Ovary (tissue), 9 donors: ENCODE results near the gene CAPN9. TPM values are rescaled to one million over a fixed set of nuclear protein-coding genes. Genes with fewer than 3 reads are reported as not detected.

Source experiments
- DNase-seq, 5 donors: peaks; one replicate each; pipeline ENCODE4 v3.0.0-alpha.2; 2019 to 2020
- H3K27ac ChIP-seq, 2 donors: fragments of 200-600 bp; one replicate each; pipeline versions ENCODE4 v1.5.1 to v1.8.0; 2019 to 2022
- H3K27me3 ChIP-seq: fragments of 200-600 bp; one replicate; pipeline ENCODE4 v1.8.0; 2022
- H3K36me3 ChIP-seq: fragments of 200-600 bp; sonication (generic); one replicate; pipeline ENCODE4 v1.5.1; 2019
- H3K4me1 ChIP-seq: one replicate; pipeline ENCODE4 v1.8.1; 2013; ENCODE audit warnings: mild to moderate bottlenecking, moderate library complexity; ENCODE audit not compliant: insufficient read depth
- H3K4me3 ChIP-seq: fragments of 200-600 bp; sonication (generic); one replicate; pipeline ENCODE4 v1.5.1; 2017
- H3K9me3 ChIP-seq, 2 donors: fragments of 200-600 bp in 1 of 2; sonication (generic) in 1 of 2; one replicate each; pipeline versions ENCODE4 v1.5.1 to v1.8.1; 2013 to 2019; ENCODE audit warnings: mild to moderate bottlenecking in 1 of 2, moderate library complexity in 1 of 2
- EP300 ChIP-seq: sonication (generic); formaldehyde crosslinking; IDR thresholded peaks from one replicate; pipeline ENCODE4 v1.6.1; 2017; ENCODE audit warnings: antibody characterized with exemption
- POLR2A ChIP-seq: fragments of 450-650 bp; IDR thresholded peaks from one replicate; pipeline ENCODE4 v1.6.1; 2017; ENCODE audit warnings: antibody characterized with exemption, mild to moderate bottlenecking, moderate library complexity
- WGBS, 3 donors: extraction: QIAGEN DNeasy Blood & Tissue Kit in 1 of 3; methylation state at CpG; one replicate each; pipeline versions ENCODE4 v1.1.5 to v1.1.7; 2013 to 2017; 5-methylcytosine and 5-hydroxymethylcytosine counted together
- intact Hi-C, 4 donors: fragments of 100-400 bp; cut with DNase I; formaldehyde crosslinking; loops; one replicate each; pipeline versions ENCODE4 v1.11.0 to v1.15.1; 2022 to 2023
- polyA plus RNA-seq, 2 donors: library from polyadenylated mRNA; stranded (reverse); fragments of 200-250 nt in 1 of 2; fragments of 350-450 nt in 1 of 2; fragmentation: Illumina TruSeq in 1 of 2; extraction: RNeasy Lipid Tissue Mini Kit (QIAGEN cat#74804) in 1 of 2; gene quantifications; one replicate each; pipeline ENCODE4 v1.2.3, GENCODE V29; 2013 to 2014
- total RNA-seq, 7 donors: library from RNA; depleted of rRNA in 2 of 7; stranded (reverse); fragments of >200 nt in 2 of 7; fragmentation: NEBNext Ultra II Directional in 3 of 7; extraction: Animal tissue kit (Norgen Biotek cat#: 25700) in 3 of 7; gene quantifications; one replicate each; pipeline versions ENCODE4 v1.1.0 to v1.2.4, GENCODE V29; 2016 to 2023
- TF ChIP-seq, protein P1 (sequence below), 3 donors: fragments of 450-650 bp in 2 of 3; fragments of 200-600 bp in 1 of 3; IDR thresholded peaks; one replicate each; pipeline versions ENCODE4 v1.5.1 to v1.8.0; 2016 to 2022; ENCODE audit warnings: antibody characterized with exemption in 3 of 3, mild to moderate bottlenecking in 1 of 3
- donor health status: DM: no; HTN: no; CAD: no; lungs with moderate emphysema.
- donor health status: DM: no; HTN: no; CAD: no.
- donor health status: Bipolar disorder and iron deficiency.
- donor health status: DM: yes; HTN: yes; CAD: no.
- donor health status: DM: no; HTN: no; CAD: no.
- donor health status: DM: yes; HTN: yes; CAD: no.

The CAPN9 gene
- total and polyA plus RNA-seq, 9 donors: 0.08 to 2.5 (median 0.29) TPM; not detected in 1

DNA sequence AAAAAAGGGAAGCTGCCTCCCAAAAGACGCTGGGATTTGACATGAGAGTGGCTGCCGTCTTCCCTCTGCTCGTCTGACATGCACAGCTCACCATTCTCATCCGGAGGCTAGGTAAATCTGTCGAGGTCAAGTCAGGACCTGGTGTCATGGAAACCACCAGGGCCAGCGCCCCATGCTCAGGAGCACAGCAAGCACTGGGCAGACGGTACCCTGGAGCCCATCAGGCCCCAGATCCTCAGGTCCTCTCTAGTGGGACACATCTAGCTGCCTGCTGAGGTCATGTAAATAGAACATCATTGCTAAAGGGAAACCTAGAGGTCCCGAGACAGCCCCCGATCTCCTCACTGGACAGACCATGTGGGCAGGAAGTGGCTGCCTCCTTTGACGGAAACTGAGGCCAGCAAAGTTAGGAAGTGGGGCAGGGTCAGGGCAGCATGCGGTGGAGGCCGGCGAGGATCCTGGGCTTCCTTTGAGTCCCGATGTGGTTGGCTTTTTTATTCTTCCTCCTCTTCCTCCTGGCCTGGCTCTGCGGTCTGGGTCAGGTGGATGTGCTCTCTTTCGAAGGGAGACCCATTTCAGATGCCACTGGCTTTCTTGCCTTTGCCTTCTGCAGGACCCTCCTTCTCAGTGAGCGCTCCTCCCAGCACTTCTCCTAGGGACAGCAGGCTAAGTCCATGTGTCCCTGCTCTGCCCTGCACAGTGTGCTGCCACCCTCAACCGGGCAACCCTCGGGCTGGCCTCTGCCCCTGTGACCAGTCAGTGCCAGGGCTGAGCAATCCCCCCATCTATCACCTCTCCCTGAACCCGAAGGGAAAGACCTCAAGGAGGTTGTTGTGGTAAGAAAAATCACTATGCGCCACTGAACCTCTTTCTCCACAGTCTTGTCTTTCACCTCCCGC lies 39.2 kb upstream of the CAPN9 start:
- intact Hi-C loops: no loop called here
- 76 to 80% (median 78%) methylated on average over 22 of the region's 22 CpGs for WGBS, 3 donors

GRCh38 chr1:230708631-230709580 lies 38.3 kb upstream of the CAPN9 start:
- Histone ChIP-seq H3K36me3 (no peaks in the 10 kb centered on the region), H3K27me3 (no peaks in the 10 kb centered on the region), H3K9me3 (no peaks in the 10 kb centered on the region), H3K27ac (no peak overlapping the region), H3K4me3 (no peak overlapping the region), H3K4me1 (peaks cover 3% of the 10 kb centered on the region)
- WGBS, 3 donors: 75 to 76% (median 75%) methylated on average over 16 of the region's 16 CpGs
- intact Hi-C loops: no loop called here
- DNase-seq: no peak
- TF ChIP-seq EP300 (no peak), POLR2A (no peak)
- TF ChIP-seq, protein P1, sequence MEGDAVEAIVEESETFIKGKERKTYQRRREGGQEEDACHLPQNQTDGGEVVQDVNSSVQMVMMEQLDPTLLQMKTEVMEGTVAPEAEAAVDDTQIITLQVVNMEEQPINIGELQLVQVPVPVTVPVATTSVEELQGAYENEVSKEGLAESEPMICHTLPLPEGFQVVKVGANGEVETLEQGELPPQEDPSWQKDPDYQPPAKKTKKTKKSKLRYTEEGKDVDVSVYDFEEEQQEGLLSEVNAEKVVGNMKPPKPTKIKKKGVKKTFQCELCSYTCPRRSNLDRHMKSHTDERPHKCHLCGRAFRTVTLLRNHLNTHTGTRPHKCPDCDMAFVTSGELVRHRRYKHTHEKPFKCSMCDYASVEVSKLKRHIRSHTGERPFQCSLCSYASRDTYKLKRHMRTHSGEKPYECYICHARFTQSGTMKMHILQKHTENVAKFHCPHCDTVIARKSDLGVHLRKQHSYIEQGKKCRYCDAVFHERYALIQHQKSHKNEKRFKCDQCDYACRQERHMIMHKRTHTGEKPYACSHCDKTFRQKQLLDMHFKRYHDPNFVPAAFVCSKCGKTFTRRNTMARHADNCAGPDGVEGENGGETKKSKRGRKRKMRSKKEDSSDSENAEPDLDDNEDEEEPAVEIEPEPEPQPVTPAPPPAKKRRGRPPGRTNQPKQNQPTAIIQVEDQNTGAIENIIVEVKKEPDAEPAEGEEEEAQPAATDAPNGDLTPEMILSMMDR (IDR thresholded peaks at IDR 0.05): no peak

More for the DNA sequence above, 39.2 kb upstream of the CAPN9 start:
- Histone ChIP-seq H3K4me1 (no peaks in the 10 kb centered on the region), H3K27ac (no peak overlapping the region), H3K36me3 (no peaks in the 10 kb centered on the region), H3K27me3 (no peaks in the 10 kb centered on the region), H3K4me3 (no peak overlapping the region), H3K9me3 (no peaks in the 10 kb centered on the region)
- no peak for DNase-seq
- no peak for TF ChIP-seq EP300
- TF ChIP-seq, protein P1 (IDR thresholded peaks at IDR 0.05): no peak
- no peak for TF ChIP-seq POLR2A

DNA sequence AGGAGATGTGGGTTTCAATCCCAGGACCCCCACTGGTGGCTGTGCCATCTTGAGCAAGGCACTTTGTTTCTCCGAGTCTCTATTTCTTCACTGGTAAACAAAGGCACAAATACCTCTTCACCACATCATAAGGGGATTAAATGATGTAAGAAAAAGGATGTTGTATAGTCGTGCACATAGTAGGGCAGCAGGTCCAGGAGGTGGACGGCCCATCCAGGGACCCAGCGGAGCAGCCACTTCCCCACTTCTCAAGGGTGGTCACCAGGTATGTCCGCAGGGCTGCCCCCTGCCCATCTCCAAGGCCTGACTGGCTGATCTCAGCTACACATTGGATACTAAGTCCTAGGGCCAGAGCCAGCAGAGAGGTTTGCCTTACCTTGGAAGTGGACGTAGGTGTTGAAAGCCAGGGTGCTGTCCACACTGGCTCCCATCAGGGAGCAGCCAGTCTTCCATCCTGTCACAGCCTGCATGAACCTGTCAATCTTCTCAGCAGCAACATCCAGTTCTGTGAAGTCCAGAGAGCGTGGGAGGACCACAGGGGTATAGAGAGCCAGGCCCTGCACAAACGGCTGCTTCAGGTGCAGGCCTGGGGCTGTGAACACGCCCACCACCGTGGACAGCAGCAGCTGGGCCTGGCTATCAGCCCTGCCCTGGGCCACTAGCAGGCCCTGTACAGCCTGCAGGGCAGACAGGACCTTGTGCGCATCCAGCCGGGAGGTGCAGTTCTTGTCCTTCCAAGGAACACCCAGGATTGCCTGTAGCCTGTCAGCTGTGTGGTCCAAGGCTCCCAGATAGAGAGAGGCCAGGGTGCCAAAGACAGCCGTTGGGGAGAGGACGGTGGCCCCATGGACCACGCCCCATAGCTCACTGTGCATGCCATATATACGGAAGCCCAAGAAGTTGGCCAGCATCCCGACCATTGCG lies 37.3 kb upstream of the CAPN9 start:
- intact Hi-C loops: no loop called here
- Histone ChIP-seq H3K4me3 (no peak overlapping the region), H3K27me3 (no peaks in the 10 kb centered on the region), H3K36me3 (no peaks in the 10 kb centered on the region), H3K4me1 (peaks cover 9% of the 10 kb centered on the region), H3K27ac (no peak overlapping the region), H3K9me3 (no peaks in the 10 kb centered on the region)
- no peak for DNase-seq
- 78 to 84% (median 79%) methylated on average over 14 to 18 of the region's 18 CpGs for WGBS, 3 donors
- TF ChIP-seq, protein P1 (IDR thresholded peaks at IDR 0.05): no peak
- TF ChIP-seq POLR2A (no peak), EP300 (no peak)
